Stimulated activated CD8-positive, alpha-beta memory T cell treated with anti-CD3 and anti-CD28 coated beads, Interleukin-2, amount 100 ng/mL, for 48 hours (primary cell): ENCODE results near the gene RYR2.

Experiments used
- DNase-seq, 2 donors: peaks; one replicate each; pipeline ENCODE4 v3.0.0-alpha.2; 2020; ENCODE audit warnings: low read depth in 2 of 2

The RYR2 gene

GRCh38 chr1:237730826-237731350 is 688.9 kb downstream of the RYR2 start:
- DNase-seq: no peak

GRCh38 chr1:237732657-237733056 is 690.7 kb downstream of the RYR2 start:
- no peak for DNase-seq

GRCh38 chr1:237736372-237737029 is 694.5 kb downstream of the RYR2 start:
- DNase-seq: no peak

GRCh38 chr1:237737448-237737847 is 695.5 kb downstream of the RYR2 start:
- no peak for DNase-seq

GRCh38 chr1:237737938-237738610 is 696.1 kb downstream of the RYR2 start:
- DNase-seq: no peak

GRCh38 chr1:237740846-237741245 is 698.9 kb downstream of the RYR2 start:
- no peak for DNase-seq

- DNase-seq: no peak
Observed at GRCh38 chr1:237745545-237745944, 703.6 kb downstream of the RYR2 start.

GRCh38 chr1:237748171-237748960 is 706.4 kb downstream of the RYR2 start:
- DNase-seq: no peak

- DNase-seq: no peak
Observed at GRCh38 chr1:237749122-237749521, 707.1 kb downstream of the RYR2 start.

GRCh38 chr1:237751090-237751489 is 709.1 kb downstream of the RYR2 start:
- DNase-seq: no peak

GRCh38 chr1:237754627-237755026 is 712.6 kb downstream of the RYR2 start:
- DNase-seq: no peak

- DNase-seq: no peak
Observed at GRCh38 chr1:237756304-237756967, 714.5 kb downstream of the RYR2 start.

- DNase-seq: no peak
Observed at GRCh38 chr1:237759377-237759776, 717.4 kb downstream of the RYR2 start.

GRCh38 chr1:237760951-237761350 is 719.0 kb downstream of the RYR2 start:
- DNase-seq: no peak

GRCh38 chr1:237763137-237763536 is 721.2 kb downstream of the RYR2 start:
- DNase-seq: no peak

- no peak for DNase-seq
Observed at GRCh38 chr1:237763751-237764150, 721.8 kb downstream of the RYR2 start.

GRCh38 chr1:237769916-237770315 is 727.9 kb downstream of the RYR2 start:
- no peak for DNase-seq

GRCh38 chr1:237772009-237772408 is 730.0 kb downstream of the RYR2 start:
- DNase-seq: no peak

GRCh38 chr1:237774246-237774645 is 732.3 kb downstream of the RYR2 start:
- DNase-seq: no peak

- no peak for DNase-seq
Observed at GRCh38 chr1:237779356-237779755, 737.4 kb downstream of the RYR2 start.

GRCh38 chr1:237786066-237786719 is 744.2 kb downstream of the RYR2 start:
- no peak for DNase-seq
